ENCODE data around the gene POLR2L.

GRCh38 chr11:883527-883926, 41.2 kb upstream of the POLR2L start:
- no peak for TF ChIP-seq CTCF (IDR thresholded peaks at IDR 0.05)
- TF ChIP-seq POLR2A (IDR thresholded peaks at IDR 0.05): no peak
- TF ChIP-seq EP300 (IDR thresholded peaks at IDR 0.05): no peak
